Activated naive CD8-positive, alpha-beta T cell treated with anti-CD3 and anti-CD28 coated beads, Interleukin-2, amount 50 U/mL, for 24 hours (primary cell): ENCODE results near the gene PTGIS.
A peak's percentile ranks its signal among the peaks of the same experiment; 100 is the strongest.

Source experiments
- ATAC-seq: fragments of 150-1000 bp; cut with Tn5 transposase; one replicate; pipeline ENCODE4 v1.10.0; 2021
- DNase-seq: peaks from one replicate; pipeline ENCODE4 v3.0.0; 2021
- H3K27ac Mint-ChIP-seq: one replicate; pipeline ENCODE4 v1.8.0; 2021; ENCODE audit warnings: mild to moderate bottlenecking, mixed read lengths
- H3K27me3 Mint-ChIP-seq: one replicate; pipeline ENCODE4 v1.8.0; 2021; ENCODE audit warnings: mixed read lengths
- H3K36me3 Mint-ChIP-seq: one replicate; pipeline ENCODE4 v1.8.0; 2021; ENCODE audit warnings: low read depth, mixed read lengths
- H3K4me1 Mint-ChIP-seq: one replicate; pipeline ENCODE4 v1.8.0; 2021; ENCODE audit warnings: mixed read lengths
- H3K4me3 Mint-ChIP-seq: one replicate; pipeline ENCODE4 v1.8.0; 2021; ENCODE audit warnings: mild to moderate bottlenecking, moderate library complexity, mixed read lengths
- H3K9me3 Mint-ChIP-seq: one replicate; pipeline ENCODE4 v1.8.0; 2021; ENCODE audit warnings: mixed read lengths

The PTGIS gene

GRCh38 chr20:49519212-49519712, 48.7 kb downstream of the PTGIS start:
- Mint-ChIP-seq H3K27me3 (peaks cover 32% of the 10 kb centered on the region), H3K4me1 (peaks cover 8% of the 10 kb centered on the region), H3K27ac (no peak overlapping the region), H3K36me3 (peaks cover 3% of the 10 kb centered on the region), H3K4me3 (no peak overlapping the region), H3K9me3 (peaks cover 8% of the 10 kb centered on the region)
- DNase-seq (no peak), ATAC-seq (no peak)

GRCh38 chr20:49518576-49518975, 49.4 kb downstream of the PTGIS start:
- DNase-seq (no peak), ATAC-seq (peak; percentile 33)
- H3K36me3 Mint-ChIP-seq: peaks cover 3% of the 10 kb centered on the region
- no peak overlapping the region for H3K27ac Mint-ChIP-seq
- peaks cover 8% of the 10 kb centered on the region for H3K9me3 Mint-ChIP-seq
- peaks cover 8% of the 10 kb centered on the region for H3K4me1 Mint-ChIP-seq
- H3K27me3 Mint-ChIP-seq: peaks cover 29% of the 10 kb centered on the region
- H3K4me3 Mint-ChIP-seq: no peak overlapping the region

- DNase-seq (no peak), ATAC-seq (no peak)
- no peak overlapping the region for H3K27ac Mint-ChIP-seq
- peaks cover 27% of the 10 kb centered on the region for H3K27me3 Mint-ChIP-seq
- H3K4me1 Mint-ChIP-seq: peaks cover 8% of the 10 kb centered on the region
- H3K4me3 Mint-ChIP-seq: no peak overlapping the region
- peaks cover 8% of the 10 kb centered on the region for H3K9me3 Mint-ChIP-seq
- H3K36me3 Mint-ChIP-seq: no peaks in the 10 kb centered on the region
These were observed 50.2 kb downstream of the PTGIS start for GRCh38 chr20:49517805-49518100.

- no peak for DNase-seq
- Mint-ChIP-seq H3K27ac (no peak overlapping the region), H3K27me3 (peaks cover 23% of the 10 kb centered on the region), H3K4me1 (peaks cover 8% of the 10 kb centered on the region), H3K4me3 (no peak overlapping the region), H3K36me3 (no peaks in the 10 kb centered on the region), H3K9me3 (peaks cover 5% of the 10 kb centered on the region)
- ATAC-seq: no peak
These were observed 50.8 kb downstream of the PTGIS start for GRCh38 chr20:49516916-49517804.

- no peak overlapping the region for H3K4me3 Mint-ChIP-seq
- ATAC-seq (no peak), DNase-seq (no peak)
- no peaks in the 10 kb centered on the region for H3K36me3 Mint-ChIP-seq
- H3K4me1 Mint-ChIP-seq: peaks cover 8% of the 10 kb centered on the region
- no peak overlapping the region for H3K27ac Mint-ChIP-seq
- no peaks in the 10 kb centered on the region for H3K9me3 Mint-ChIP-seq
- peaks cover 24% of the 10 kb centered on the region for H3K27me3 Mint-ChIP-seq
These were observed 52.4 kb downstream of the PTGIS start for GRCh38 chr20:49515586-49515985.

GRCh38 chr20:49513517-49513916, 54.4 kb downstream of the PTGIS start:
- DNase-seq (no peak), ATAC-seq (no peak)
- H3K4me1 Mint-ChIP-seq: peaks cover 6% of the 10 kb centered on the region
- peaks cover 39% of the 10 kb centered on the region for H3K27me3 Mint-ChIP-seq
- no peak overlapping the region for H3K27ac Mint-ChIP-seq
- H3K4me3 Mint-ChIP-seq: no peak overlapping the region
- H3K9me3 Mint-ChIP-seq: no peaks in the 10 kb centered on the region
- no peaks in the 10 kb centered on the region for H3K36me3 Mint-ChIP-seq

- Mint-ChIP-seq H3K4me1 (peaks cover 5% of the 10 kb centered on the region), H3K9me3 (no peaks in the 10 kb centered on the region), H3K4me3 (no peak overlapping the region), H3K27ac (no peak overlapping the region), H3K27me3 (peaks cover 37% of the 10 kb centered on the region), H3K36me3 (no peaks in the 10 kb centered on the region)
- ATAC-seq: no peak
- no peak for DNase-seq
These were observed 54.9 kb downstream of the PTGIS start for GRCh38 chr20:49513009-49513408.

GRCh38 chr20:49511788-49512525, 56.0 kb downstream of the PTGIS start:
- H3K27ac Mint-ChIP-seq: no peak overlapping the region
- no peak overlapping the region for H3K4me3 Mint-ChIP-seq
- no peaks in the 10 kb centered on the region for H3K9me3 Mint-ChIP-seq
- peaks cover 40% of the 10 kb centered on the region for H3K27me3 Mint-ChIP-seq
- H3K36me3 Mint-ChIP-seq: no peaks in the 10 kb centered on the region
- H3K4me1 Mint-ChIP-seq: peaks cover 3% of the 10 kb centered on the region
- DNase-seq: no peak
- no peak for ATAC-seq

- Mint-ChIP-seq H3K9me3 (no peaks in the 10 kb centered on the region), H3K27ac (no peak overlapping the region), H3K4me1 (peaks cover 3% of the 10 kb centered on the region), H3K36me3 (no peaks in the 10 kb centered on the region), H3K27me3 (peaks cover 49% of the 10 kb centered on the region), H3K4me3 (no peak overlapping the region)
- ATAC-seq: no peak
- DNase-seq: no peak
These were observed 57.3 kb downstream of the PTGIS start for GRCh38 chr20:49510562-49511122.

- DNase-seq: no peak
- H3K4me1 Mint-ChIP-seq: peaks cover 3% of the 10 kb centered on the region
- no peaks in the 10 kb centered on the region for H3K36me3 Mint-ChIP-seq
- H3K27me3 Mint-ChIP-seq: peaks cover 53% of the 10 kb centered on the region
- H3K9me3 Mint-ChIP-seq: no peaks in the 10 kb centered on the region
- no peak overlapping the region for H3K27ac Mint-ChIP-seq
- peak; percentile 33 for ATAC-seq
- H3K4me3 Mint-ChIP-seq: no peak overlapping the region
These were observed 59.3 kb downstream of the PTGIS start for GRCh38 chr20:49508435-49509199.

- Mint-ChIP-seq H3K27me3 (peaks cover 55% of the 10 kb centered on the region), H3K4me1 (peaks cover 3% of the 10 kb centered on the region), H3K36me3 (no peaks in the 10 kb centered on the region), H3K4me3 (no peak overlapping the region), H3K27ac (no peak overlapping the region), H3K9me3 (no peaks in the 10 kb centered on the region)
- ATAC-seq (no peak), DNase-seq (no peak)
These were observed 60.0 kb downstream of the PTGIS start for GRCh38 chr20:49507741-49508434.

- Mint-ChIP-seq H3K36me3 (no peaks in the 10 kb centered on the region), H3K27me3 (peaks cover 53% of the 10 kb centered on the region), H3K9me3 (no peaks in the 10 kb centered on the region), H3K27ac (no peak overlapping the region), H3K4me3 (no peak overlapping the region), H3K4me1 (peaks cover 3% of the 10 kb centered on the region)
- no peak for DNase-seq
- no peak for ATAC-seq
These were observed 62.4 kb downstream of the PTGIS start for GRCh38 chr20:49505518-49505917.

- Mint-ChIP-seq H3K27ac (no peak overlapping the region), H3K9me3 (no peaks in the 10 kb centered on the region), H3K4me3 (no peak overlapping the region), H3K27me3 (peaks cover 43% of the 10 kb centered on the region), H3K4me1 (no peaks in the 10 kb centered on the region), H3K36me3 (no peaks in the 10 kb centered on the region)
- DNase-seq (no peak), ATAC-seq (no peak)
These were observed 64.8 kb downstream of the PTGIS start for GRCh38 chr20:49503176-49503575.

- DNase-seq (no peak), ATAC-seq (no peak)
- H3K36me3 Mint-ChIP-seq: no peaks in the 10 kb centered on the region
- no peak overlapping the region for H3K27ac Mint-ChIP-seq
- H3K27me3 Mint-ChIP-seq: peaks cover 44% of the 10 kb centered on the region
- H3K4me3 Mint-ChIP-seq: no peak overlapping the region
- no peaks in the 10 kb centered on the region for H3K9me3 Mint-ChIP-seq
- no peaks in the 10 kb centered on the region for H3K4me1 Mint-ChIP-seq
These were observed 66.0 kb downstream of the PTGIS start for GRCh38 chr20:49501917-49502316.
